Stimulated activated CD8-positive, alpha-beta memory T cell treated with anti-CD3 and anti-CD28 coated beads, Interleukin-12 subunit alpha, Interleukin-12 subunit beta, amount 100 ng/mL, for 4 hours (primary cell): ENCODE results near the gene AFG1L.
"Not testable (repeated sequence)": the region's sequence is repeated elsewhere in the genome, so short reads cannot be mapped to it uniquely, and the experiment has no call there.

ENCODE experiments used
- DNase-seq: peaks from one replicate; pipeline ENCODE4 v3.0.0-alpha.2; 2020; ENCODE audit warnings: low read depth

AFG1L gene

GRCh38 chr6:108521616-108522107 is 226.8 kb downstream of the AFG1L start:
- no peak for DNase-seq

DNA sequence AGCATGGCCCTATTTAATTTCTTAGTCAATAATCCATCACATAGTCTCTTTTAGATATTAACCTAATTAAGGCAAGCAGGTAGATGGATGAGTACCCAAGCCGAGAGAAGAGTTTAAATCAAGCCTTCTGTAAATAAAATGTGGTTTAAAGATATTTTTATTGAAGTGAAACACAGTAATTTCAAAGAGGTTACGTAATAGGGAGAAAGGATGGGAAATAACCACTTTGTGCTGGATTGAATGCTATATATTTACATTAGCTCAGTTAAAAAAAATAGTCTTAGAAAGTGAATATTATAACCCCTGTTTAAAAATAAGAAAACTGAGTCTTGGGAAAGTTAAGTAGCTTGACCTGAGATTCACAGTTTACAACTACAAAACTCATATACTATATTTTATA is 228.8 kb downstream of the AFG1L start:
- no peak for DNase-seq

DNA sequence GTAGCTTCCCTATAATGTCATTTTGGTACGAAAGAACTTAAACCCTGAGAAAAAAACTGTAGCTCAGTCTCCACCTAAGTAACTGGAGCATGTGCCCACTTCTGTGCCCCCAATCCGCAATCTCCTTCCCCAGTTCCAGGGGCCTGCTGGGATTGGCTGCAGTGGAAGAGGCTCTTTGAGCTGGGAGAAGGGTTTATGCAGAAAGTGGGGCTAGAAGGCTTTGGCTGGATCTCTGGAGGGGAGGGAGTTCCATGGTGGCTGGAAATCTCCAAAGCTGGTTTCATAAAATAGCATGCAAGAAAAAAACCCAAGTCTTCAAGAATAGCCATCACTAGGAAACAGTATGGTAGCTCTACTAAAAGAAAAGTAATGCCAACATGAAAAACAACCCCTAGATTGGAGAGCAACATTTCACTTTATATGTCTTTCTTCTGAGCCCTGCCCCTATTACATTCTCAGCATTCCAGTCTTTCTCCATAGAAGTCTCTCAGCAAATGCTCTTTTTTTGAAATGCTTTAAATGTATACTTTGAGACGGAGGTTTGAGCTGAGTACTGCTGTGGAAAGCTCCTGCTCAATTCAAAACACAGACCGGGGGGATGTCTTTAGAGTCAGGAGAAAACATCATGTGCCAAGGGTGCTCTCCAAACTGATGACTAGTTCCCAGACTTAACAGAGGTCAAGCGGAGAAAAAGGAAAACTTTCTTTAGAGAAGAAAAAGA is 229.8 kb downstream of the AFG1L start:
- DNase-seq: no peak

DNA sequence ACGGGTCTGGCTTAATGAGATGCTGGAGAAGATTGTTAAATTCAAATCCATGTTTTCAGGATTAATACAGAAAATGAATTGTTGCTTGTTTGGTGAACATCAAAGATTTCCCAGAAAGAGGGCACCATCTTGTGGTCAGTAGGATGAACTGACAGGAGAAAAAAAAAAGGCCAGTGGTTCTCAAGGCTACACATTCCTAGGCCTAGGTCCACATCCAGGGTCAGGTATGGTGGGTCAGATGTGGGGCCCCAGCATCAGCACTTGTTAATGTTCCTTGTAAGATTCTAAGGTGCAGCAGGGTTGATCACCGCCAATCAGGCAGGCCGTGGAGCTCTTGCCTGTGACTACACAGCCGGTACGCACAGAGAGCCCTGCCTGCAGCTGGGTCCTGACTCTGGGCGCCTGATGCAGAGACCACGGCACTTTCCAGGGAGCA is 231.9 kb downstream of the AFG1L start:
- no peak for DNase-seq

GRCh38 chr6:108528878-108529277 is 234.0 kb downstream of the AFG1L start:
- no peak for DNase-seq

- DNase-seq: no peak
Observed at GRCh38 chr6:108531332-108531731, 236.5 kb downstream of the AFG1L start.

DNA sequence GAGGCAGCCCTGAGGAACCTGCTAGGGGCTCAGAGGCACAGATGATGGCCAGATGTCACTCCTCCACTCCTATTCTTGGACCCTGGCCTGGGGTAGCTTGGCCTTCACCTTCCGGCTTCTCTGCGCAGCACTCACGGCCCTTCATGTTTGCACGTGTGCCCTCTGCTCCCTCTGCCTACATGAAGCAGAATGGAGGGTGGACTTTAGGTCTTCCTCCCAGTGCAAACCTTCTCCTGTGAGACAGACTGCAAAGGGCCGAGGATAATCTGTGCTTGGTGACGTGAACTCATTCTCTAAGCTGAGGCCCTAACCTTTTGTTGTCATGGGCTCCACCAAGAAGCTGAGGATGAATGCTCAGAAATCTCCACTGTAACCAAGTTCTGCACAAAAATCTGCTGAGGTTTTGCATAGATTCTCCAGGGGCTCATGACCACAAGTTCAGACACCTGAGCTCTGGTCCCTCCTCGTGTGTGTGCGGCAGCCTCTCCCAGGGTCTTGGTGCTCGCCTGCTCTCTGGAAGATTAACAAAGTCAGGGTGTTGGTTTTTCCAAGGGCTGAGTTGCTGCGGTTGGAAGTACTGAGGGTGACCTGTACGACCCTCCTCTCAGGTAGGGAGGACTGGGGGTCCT is 240.4 kb downstream of the AFG1L start:
- DNase-seq: no peak

GRCh38 chr6:108535920-108536535 is 241.2 kb downstream of the AFG1L start:
- DNase-seq: not testable (repeated sequence)

- peak; percentile 31 for DNase-seq
Observed at GRCh38 chr6:108541843-108542759, 247.2 kb downstream of the AFG1L start.

DNA sequence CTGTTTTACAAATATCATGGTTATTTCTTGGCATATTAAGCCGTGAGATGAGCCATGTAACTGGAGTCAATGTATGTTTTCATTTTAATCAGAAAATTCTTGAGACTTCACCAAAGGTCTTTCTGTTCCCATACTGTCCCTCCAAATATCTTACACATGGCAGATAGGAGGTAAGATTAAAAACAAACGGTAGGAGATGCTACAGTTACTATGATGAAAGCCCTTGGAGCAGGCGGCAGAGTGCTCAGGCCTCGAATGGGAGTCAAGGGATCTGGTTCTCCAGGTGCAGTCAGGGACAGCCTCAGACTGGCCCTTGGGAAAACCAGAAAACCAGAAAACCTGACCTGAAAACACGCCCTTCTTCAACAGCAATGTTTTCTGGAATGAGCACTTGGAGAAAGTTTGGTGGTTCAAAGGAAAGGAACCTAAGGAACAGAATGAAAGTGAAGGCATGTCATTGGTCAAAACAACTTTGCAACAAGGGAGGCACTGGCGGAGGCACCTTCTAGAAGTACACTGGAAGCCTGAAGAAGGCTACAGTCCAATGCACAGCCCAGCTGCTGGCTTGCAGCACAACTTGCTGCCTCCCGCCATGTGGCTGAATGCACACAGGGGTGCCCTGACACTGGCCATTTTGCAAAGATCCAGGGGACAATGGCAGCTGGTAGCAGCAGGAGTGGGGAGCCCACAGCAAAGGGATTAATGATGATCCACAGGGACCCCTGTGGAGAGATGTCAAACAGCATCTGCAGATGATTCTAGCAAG is 248.5 kb downstream of the AFG1L start:
- no peak for DNase-seq

DNA sequence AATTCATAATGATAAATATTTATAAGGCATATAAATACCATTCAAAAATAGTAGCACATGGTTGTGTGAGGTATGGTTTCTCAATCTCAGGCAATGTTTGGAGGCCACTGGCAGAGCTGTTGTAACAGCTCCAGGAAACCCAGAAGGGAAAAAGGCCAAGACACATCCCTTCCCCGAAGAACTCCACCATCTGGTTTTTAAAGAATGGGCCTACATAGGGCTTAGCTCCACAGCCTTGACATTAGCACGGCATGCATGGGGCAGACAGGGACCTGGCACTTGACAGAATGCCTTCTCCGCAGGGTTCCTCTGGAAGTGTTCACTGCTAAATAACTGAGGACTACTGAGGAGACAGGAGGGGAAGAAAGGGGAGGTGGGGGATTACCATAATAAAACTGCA is 249.8 kb downstream of the AFG1L start:
- no peak for DNase-seq

DNA sequence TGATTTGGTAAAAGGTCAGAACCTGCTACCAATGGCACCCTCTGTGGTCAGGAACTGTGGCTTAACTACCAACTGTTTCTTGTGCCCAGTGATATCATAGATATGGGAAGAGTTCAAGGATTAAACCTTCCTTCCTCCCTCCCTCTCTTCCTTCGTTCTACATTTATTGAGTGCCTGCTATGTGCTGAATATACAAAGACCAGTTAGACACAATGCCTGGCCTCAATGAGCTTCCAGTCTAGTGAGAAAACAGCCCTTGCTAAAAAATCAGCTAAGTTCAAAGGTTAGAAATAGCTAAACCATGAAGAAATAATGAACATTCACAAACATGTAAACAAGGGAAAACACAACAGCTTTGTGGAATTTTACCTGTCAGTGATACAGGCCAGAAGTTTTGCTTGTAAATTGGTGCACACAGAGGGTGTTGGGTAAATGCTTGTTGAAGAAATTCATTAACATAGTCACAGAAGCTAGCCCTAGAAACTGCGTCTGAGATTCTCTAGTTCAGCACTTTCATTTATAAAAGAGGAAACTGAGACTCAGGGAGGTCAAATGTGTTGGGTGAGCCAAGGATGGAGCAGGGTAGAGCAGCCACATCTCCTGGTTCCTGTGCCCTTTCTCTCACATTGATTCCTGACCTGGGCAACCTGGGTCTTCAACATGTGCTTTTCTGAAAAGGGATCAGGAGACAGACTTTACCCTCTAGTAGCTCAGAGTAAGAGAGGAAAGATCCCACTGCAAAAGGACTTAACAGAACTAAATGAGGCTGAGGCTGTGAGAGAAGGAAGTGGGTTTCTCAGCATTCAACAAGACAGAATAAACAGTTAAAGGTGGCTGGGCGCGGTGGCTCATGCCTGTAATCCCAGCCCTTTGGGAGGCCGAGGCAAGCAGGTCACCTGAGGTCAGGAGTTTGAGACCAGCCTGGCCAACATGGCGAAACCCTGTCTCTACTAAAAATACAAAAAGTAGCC is 251.5 kb downstream of the AFG1L start:
- no peak for DNase-seq

DNA sequence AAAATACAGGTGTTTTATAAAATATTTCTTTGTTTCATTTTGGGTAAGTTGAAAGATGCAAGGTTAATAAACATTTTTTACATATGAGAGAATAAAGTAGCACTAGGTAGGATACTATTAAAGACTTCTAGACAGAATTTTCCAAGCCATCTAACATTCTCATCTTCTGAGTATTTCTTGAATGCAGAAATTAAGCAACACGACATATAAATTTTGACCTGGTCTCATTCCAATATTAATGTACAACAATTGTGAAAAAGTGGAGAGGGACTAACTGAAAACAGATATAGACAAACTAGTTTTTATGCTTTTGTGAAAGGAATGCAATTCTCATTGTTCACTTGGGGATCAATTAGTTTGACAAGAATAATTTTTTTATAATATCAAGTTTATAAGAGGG is 254.4 kb downstream of the AFG1L start:
- no peak for DNase-seq

GRCh38 chr6:108549741-108550140 is 254.9 kb downstream of the AFG1L start:
- DNase-seq: no peak

GRCh38 chr6:108550256-108550655 is 255.4 kb downstream of the AFG1L start:
- DNase-seq: no peak

DNA sequence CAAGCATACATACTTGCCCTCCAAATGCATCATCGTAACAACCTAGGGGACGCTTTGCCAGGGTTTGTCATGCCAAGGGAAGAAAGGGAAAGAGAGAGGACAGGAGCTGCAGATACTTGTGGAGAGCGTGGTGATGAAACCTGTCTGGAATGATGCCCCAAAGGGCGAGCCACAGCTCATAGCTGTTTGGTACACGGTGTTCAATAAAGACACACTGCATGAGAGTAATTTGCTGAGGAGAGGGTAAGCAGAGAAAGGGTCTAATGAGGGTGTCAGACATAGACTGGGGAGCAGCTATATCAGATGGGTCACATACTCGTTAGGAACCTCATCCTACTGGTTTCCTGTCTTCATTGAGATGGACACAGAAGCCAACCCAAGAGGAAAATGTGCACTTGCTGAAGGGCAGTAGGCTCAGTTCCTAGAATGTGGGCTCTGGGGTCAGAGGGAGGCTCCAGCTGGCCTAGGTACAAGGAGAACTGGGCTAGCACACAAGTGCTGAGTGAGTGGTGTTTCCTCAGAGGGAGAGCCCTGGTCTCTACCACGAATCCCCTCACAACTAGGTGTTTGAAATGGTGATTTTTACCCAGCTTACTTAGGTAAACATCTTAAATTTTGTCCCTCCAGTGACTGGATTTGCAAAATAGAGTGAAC is 260.7 kb downstream of the AFG1L start:
- DNase-seq: no peak

GRCh38 chr6:108556250-108556649 is 261.4 kb downstream of the AFG1L start:
- DNase-seq: no peak

DNA sequence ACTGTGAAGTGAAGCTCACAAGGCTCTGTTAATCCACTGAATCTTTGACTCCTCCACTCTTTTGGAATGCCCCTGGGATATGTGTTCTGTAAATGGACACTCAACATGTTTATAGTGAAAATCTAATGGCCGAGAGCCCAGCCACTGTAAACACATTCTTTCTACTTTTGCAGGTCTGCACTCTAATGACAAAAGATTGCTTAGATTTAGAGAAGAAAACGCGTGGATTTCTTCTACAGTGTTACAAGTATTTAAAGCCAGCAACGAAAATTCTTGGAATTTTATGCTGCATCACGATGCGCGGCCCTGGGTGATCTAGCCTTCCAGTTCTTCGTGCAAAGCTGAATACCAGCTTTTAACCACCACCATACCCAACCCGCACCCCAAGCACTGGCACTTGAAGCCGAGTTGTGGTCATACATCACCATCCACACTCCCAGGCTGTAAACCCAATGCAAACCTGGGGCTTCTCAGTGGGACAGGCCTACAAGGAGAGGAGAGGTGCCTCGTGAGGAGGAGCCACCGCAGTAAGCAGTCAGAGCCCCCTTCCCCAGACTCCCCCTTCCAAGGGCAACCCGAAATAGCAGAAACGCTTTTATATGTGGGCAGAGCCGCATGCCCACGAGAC is 262.1 kb downstream of the AFG1L start:
- DNase-seq: no peak
